WTC11 (cell line): Measurements from ENCODE around the gene OR2AT4.

ENCODE experiments used
- CBFB ChIP-seq: sonication (generic); formaldehyde crosslinking; IDR thresholded peaks from 2 replicates; pipeline ENCODE4 v1.8.1; 2022; ENCODE audit warnings: mild to moderate bottlenecking, low read depth, missing genetic modification reagents
- CREM ChIP-seq: sonication (generic); formaldehyde crosslinking; IDR thresholded peaks from 2 replicates; pipeline ENCODE4 v1.8.1; 2022; ENCODE audit warnings: mild to moderate bottlenecking, missing genetic modification reagents, moderate library complexity
- TEAD1 ChIP-seq: sonication (generic); formaldehyde crosslinking; IDR thresholded peaks from 2 replicates; pipeline ENCODE4 v1.8.0; 2022; ENCODE audit warnings: mild to moderate bottlenecking, missing genetic modification reagents
- TF ChIP-seq, protein P1 (sequence below): fragments of 200-600 bp; IDR thresholded peaks from 2 replicates; pipeline ENCODE4 v1.8.0; 2022; ENCODE audit warnings: antibody characterized with exemption
- TF ChIP-seq, protein P2 (sequence below): sonication (generic); formaldehyde crosslinking; IDR thresholded peaks from 2 replicates; pipeline ENCODE4 v1.8.0; 2022; ENCODE audit warnings: mild to moderate bottlenecking, missing genetic modification reagents
- TF ChIP-seq, protein P3 (sequence below): sonication (generic); formaldehyde crosslinking; IDR thresholded peaks from 2 replicates; pipeline ENCODE4 v1.8.1; 2022; ENCODE audit warnings: missing genetic modification reagents, borderline replicate concordance
- TF ChIP-seq, protein P4 (sequence below): sonication (generic); formaldehyde crosslinking; conservative IDR thresholded peaks from 2 replicates; pipeline ENCODE4 v1.8.1; 2022; ENCODE audit warnings: mild to moderate bottlenecking, missing genetic modification reagents
- TF ChIP-seq, protein P5 (sequence below): sonication (generic); formaldehyde crosslinking; IDR thresholded peaks from 2 replicates; pipeline ENCODE4 v1.8.1; 2023; ENCODE audit warnings: mild to moderate bottlenecking, missing genetic modification reagents, borderline replicate concordance

DNA sequence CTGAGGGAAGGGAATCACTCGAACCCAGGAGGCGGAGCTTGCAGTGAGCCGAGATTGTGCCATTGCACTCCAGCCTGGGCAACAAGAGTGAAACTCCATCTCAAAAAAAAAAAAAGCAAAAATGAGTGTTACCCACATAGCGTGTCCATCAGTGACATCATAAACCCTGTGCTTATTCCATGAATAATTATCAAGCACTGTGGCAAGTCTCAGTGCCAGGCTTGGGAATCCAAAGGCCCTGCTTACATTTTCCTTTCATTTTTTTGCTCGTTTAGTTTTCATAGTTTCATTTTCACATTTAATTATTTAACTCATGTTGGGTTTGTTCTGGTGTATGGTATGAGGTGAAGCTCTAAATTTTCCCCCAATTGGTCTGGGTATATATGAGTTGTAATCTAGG lies 61.4 kb downstream of the OR2AT4 start:
- TF ChIP-seq, protein P1, sequence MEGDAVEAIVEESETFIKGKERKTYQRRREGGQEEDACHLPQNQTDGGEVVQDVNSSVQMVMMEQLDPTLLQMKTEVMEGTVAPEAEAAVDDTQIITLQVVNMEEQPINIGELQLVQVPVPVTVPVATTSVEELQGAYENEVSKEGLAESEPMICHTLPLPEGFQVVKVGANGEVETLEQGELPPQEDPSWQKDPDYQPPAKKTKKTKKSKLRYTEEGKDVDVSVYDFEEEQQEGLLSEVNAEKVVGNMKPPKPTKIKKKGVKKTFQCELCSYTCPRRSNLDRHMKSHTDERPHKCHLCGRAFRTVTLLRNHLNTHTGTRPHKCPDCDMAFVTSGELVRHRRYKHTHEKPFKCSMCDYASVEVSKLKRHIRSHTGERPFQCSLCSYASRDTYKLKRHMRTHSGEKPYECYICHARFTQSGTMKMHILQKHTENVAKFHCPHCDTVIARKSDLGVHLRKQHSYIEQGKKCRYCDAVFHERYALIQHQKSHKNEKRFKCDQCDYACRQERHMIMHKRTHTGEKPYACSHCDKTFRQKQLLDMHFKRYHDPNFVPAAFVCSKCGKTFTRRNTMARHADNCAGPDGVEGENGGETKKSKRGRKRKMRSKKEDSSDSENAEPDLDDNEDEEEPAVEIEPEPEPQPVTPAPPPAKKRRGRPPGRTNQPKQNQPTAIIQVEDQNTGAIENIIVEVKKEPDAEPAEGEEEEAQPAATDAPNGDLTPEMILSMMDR = no peak
- TF ChIP-seq CBFB (CRISPR knock-in tag) (no peak), CREM (no peak), TEAD1 (no peak)
- TF ChIP-seq, protein P2, sequence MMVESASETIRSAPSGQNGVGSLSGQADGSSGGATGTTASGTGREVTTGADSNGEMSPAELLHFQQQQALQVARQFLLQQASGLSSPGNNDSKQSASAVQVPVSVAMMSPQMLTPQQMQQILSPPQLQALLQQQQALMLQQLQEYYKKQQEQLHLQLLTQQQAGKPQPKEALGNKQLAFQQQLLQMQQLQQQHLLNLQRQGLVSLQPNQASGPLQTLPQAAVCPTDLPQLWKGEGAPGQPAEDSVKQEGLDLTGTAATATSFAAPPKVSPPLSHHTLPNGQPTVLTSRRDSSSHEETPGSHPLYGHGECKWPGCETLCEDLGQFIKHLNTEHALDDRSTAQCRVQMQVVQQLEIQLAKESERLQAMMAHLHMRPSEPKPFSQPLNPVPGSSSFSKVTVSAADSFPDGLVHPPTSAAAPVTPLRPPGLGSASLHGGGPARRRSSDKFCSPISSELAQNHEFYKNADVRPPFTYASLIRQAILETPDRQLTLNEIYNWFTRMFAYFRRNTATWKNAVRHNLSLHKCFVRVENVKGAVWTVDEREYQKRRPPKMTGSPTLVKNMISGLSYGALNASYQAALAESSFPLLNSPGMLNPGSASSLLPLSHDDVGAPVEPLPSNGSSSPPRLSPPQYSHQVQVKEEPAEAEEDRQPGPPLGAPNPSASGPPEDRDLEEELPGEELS (CRISPR knock-in tag) = no peak
- TF ChIP-seq, protein P3, sequence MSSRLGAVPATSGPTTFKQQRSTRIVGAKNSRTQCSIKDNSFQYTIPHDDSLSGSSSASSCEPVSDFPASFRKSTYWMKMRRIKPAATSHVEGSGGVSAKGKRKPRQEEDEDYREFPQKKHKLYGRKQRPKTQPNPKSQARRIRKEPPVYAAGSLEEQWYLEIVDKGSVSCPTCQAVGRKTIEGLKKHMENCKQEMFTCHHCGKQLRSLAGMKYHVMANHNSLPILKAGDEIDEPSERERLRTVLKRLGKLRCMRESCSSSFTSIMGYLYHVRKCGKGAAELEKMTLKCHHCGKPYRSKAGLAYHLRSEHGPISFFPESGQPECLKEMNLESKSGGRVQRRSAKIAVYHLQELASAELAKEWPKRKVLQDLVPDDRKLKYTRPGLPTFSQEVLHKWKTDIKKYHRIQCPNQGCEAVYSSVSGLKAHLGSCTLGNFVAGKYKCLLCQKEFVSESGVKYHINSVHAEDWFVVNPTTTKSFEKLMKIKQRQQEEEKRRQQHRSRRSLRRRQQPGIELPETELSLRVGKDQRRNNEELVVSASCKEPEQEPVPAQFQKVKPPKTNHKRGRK = no peak
- TF ChIP-seq, protein P4, sequence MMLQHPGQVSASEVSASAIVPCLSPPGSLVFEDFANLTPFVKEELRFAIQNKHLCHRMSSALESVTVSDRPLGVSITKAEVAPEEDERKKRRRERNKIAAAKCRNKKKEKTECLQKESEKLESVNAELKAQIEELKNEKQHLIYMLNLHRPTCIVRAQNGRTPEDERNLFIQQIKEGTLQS (CRISPR knock-in tag) = no peak
- TF ChIP-seq, protein P5, sequence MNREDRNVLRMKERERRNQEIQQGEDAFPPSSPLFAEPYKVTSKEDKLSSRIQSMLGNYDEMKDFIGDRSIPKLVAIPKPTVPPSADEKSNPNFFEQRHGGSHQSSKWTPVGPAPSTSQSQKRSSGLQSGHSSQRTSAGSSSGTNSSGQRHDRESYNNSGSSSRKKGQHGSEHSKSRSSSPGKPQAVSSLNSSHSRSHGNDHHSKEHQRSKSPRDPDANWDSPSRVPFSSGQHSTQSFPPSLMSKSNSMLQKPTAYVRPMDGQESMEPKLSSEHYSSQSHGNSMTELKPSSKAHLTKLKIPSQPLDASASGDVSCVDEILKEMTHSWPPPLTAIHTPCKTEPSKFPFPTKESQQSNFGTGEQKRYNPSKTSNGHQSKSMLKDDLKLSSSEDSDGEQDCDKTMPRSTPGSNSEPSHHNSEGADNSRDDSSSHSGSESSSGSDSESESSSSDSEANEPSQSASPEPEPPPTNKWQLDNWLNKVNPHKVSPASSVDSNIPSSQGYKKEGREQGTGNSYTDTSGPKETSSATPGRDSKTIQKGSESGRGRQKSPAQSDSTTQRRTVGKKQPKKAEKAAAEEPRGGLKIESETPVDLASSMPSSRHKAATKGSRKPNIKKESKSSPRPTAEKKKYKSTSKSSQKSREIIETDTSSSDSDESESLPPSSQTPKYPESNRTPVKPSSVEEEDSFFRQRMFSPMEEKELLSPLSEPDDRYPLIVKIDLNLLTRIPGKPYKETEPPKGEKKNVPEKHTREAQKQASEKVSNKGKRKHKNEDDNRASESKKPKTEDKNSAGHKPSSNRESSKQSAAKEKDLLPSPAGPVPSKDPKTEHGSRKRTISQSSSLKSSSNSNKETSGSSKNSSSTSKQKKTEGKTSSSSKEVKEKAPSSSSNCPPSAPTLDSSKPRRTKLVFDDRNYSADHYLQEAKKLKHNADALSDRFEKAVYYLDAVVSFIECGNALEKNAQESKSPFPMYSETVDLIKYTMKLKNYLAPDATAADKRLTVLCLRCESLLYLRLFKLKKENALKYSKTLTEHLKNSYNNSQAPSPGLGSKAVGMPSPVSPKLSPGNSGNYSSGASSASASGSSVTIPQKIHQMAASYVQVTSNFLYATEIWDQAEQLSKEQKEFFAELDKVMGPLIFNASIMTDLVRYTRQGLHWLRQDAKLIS (CRISPR knock-in tag) = no peak
